Measurements from ENCODE around the gene ANKRD52. TPM values are rescaled to one million over a fixed set of nuclear protein-coding genes. Genes with fewer than 3 reads are reported as not detected.

The ANKRD52 gene
- total RNA-seq, 1 experiment from 2014 or later: 67.5 TPM

GRCh38 chr12:56189099-56189917 is 68.9 kb downstream of the ANKRD52 start, which contains the start of gene SMARCC2:
TSS of gene SMARCC2 (minus strand) at chr12:56189483. CDS start at chr12:56189461, 22 bp downstream.
- CTCF ChIA-PET: interaction anchor here (0.5 to 2.0 kb wide), 17 partner anchors 9 to 448 kb away, joined by 3 to 41 read pairs (median 5); partner anchors contain the start of genes RBMS2, RNF41 and ZC3H10
- intact Hi-C loops (cut with micrococcal nuclease; ENCODE audit: unreplicated experiment): loop anchor here (1.0 kb wide), 1 partner anchor 70 kb away; no protein-coding TSS in a partner anchor
- in situ Hi-C loops (cut with HindIII; ENCODE audit: low pct_unique_long_range_greater_than_20kb, low sequenced_read_pairs): no loop called here
- BruUV-seq (replicated peaks): no TSS peak
- peaks cover 12% of the 10 kb centered on the region for H3K4me1 ChIP-seq (ENCODE audit: control insufficient read depth, insufficient read depth, low read length)
- H3K36me3 ChIP-seq (ENCODE audit: control insufficient read depth, insufficient read depth, low read length): peaks cover 17% of the 10 kb centered on the region
- ATAC-seq (peak; percentile 91), DNase-seq (ENCODE audit: low read depth, low spot score) (peak; percentile 64)
- peak within 1 kb of the TSS; percentile 77 to 98 for H3K4me3 ChIP-seq (ENCODE audit: low read depth in 2 of 2, low read length in 2 of 2)
- no peaks in the 10 kb centered on the region for H3K27me3 ChIP-seq (ENCODE audit: control insufficient read depth, insufficient read depth, low read length)
- peak within 1 kb of the TSS; percentile 95 for H3K27ac ChIP-seq (ENCODE audit: low read length)
- no peak for TF ChIP-seq TCF7L2 (IDR thresholded peaks at IDR 0.05; ENCODE audit: low read depth, low read length)
- TF ChIP-seq, protein P1, sequence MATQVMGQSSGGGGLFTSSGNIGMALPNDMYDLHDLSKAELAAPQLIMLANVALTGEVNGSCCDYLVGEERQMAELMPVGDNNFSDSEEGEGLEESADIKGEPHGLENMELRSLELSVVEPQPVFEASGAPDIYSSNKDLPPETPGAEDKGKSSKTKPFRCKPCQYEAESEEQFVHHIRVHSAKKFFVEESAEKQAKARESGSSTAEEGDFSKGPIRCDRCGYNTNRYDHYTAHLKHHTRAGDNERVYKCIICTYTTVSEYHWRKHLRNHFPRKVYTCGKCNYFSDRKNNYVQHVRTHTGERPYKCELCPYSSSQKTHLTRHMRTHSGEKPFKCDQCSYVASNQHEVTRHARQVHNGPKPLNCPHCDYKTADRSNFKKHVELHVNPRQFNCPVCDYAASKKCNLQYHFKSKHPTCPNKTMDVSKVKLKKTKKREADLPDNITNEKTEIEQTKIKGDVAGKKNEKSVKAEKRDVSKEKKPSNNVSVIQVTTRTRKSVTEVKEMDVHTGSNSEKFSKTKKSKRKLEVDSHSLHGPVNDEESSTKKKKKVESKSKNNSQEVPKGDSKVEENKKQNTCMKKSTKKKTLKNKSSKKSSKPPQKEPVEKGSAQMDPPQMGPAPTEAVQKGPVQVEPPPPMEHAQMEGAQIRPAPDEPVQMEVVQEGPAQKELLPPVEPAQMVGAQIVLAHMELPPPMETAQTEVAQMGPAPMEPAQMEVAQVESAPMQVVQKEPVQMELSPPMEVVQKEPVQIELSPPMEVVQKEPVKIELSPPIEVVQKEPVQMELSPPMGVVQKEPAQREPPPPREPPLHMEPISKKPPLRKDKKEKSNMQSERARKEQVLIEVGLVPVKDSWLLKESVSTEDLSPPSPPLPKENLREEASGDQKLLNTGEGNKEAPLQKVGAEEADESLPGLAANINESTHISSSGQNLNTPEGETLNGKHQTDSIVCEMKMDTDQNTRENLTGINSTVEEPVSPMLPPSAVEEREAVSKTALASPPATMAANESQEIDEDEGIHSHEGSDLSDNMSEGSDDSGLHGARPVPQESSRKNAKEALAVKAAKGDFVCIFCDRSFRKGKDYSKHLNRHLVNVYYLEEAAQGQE (IDR thresholded peaks at IDR 0.05; ENCODE audit: insufficient read depth in 1 of 2, low read depth in 2 of 2, low read length in 1 of 2): 0 out of 4 replicates have a peak, but pooled peaks of 1 of the 2 experiments have one; percentile 22
- TF ChIP-seq SIN3A (IDR thresholded peaks at IDR 0.05; ENCODE audit: borderline replicate concordance, insufficient read depth, low read depth, low read length): peak; percentile 89; the same call in 1 of the 2 replicates
- TF ChIP-seq POLR2AphosphoS5 (IDR thresholded peaks at IDR 0.05; ENCODE audit: low read depth, low read length): peak; percentile 57
- peak; percentile 99 for TF ChIP-seq CTCF (IDR thresholded peaks at IDR 0.05)
- no peaks in the 10 kb centered on the region for H3K9me3 ChIP-seq (ENCODE audit: control insufficient read depth, insufficient read depth, low read depth, low read length)
- POLR2A ChIA-PET: interaction anchor here (0.5 to 0.7 kb wide), 5 partner anchors 33 to 436 kb away, joined by 3 to 8 read pairs (median 3); partner anchors contain the start of genes ESYT1, RNF41 and ZC3H10

DNA sequence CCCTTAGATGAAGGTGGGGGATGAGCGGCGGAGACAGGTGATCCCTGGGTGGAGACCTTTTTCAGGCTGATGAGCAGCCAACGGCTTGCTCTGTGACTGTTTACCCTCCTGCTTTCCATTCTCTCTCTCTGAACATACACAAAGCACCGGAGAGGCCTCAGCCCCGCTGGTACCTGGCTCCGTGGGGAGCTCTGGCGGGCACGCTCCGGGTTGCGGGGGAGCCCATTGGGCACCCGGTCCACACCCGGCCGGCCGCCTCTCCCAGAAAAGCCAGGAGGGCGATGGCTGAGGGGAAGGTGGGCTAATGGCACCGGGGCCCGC is 69.4 kb downstream of the ANKRD52 start:
- ChIA-PET POLR2A (interaction anchor here (0.6 to 0.7 kb wide), 2 partner anchors 61 to 85 kb away, joined by 3 to 4 read pairs; partner anchors contain the start of gene ESYT1), CTCF (interaction anchor here (0.5 to 2.0 kb wide), 7 partner anchors 19 to 253 kb away, joined by 4 to 41 read pairs (median 5); partner anchors contain the start of genes RNF41 and ZC3H10)
- Histone ChIP-seq H3K9me3 (ENCODE audit: control insufficient read depth, insufficient read depth, low read depth, low read length) (no peaks in the 10 kb centered on the region), H3K4me1 (ENCODE audit: control insufficient read depth, insufficient read depth, low read length) (peaks cover 12% of the 10 kb centered on the region), H3K4me3 (ENCODE audit: low read depth in 2 of 2, low read length in 2 of 2) (peak overlapping the region; percentile 77 to 94), H3K27ac (ENCODE audit: low read length) (peak overlapping the region; percentile 88), H3K36me3 (ENCODE audit: control insufficient read depth, insufficient read depth, low read length) (peaks cover 21% of the 10 kb centered on the region), H3K27me3 (ENCODE audit: control insufficient read depth, insufficient read depth, low read length) (no peaks in the 10 kb centered on the region)
- TF ChIP-seq SIN3A (IDR thresholded peaks at IDR 0.05; ENCODE audit: borderline replicate concordance, insufficient read depth, low read depth, low read length) (no peak), POLR2AphosphoS5 (IDR thresholded peaks at IDR 0.05; ENCODE audit: low read depth, low read length) (no peak)
- in situ Hi-C loops (cut with HindIII; ENCODE audit: low pct_unique_long_range_greater_than_20kb, low sequenced_read_pairs): no loop called here
- ATAC-seq: 0 out of 2 replicates have a peak, but pooled peaks have one; percentile 0
- intact Hi-C loops (cut with micrococcal nuclease; ENCODE audit: unreplicated experiment): loop anchor here (1.0 kb wide), 1 partner anchor 69 kb away; no protein-coding TSS in a partner anchor
- DNase-seq (ENCODE audit: low read depth, low spot score): no peak
- no TSS peak for BruUV-seq (replicated peaks)
